GM23248 (cell line): ENCODE measurements around the gene JAGN1.
"Not testable (repeated sequence)": the region's sequence is repeated elsewhere in the genome, so short reads cannot be mapped to it uniquely, and the experiment has no call there.

Experiments
- EZH2 ChIP-seq: fragments of 200-600 bp; sonication (generic); IDR thresholded peaks from 2 replicates; pipeline ENCODE4 v1.6.1; 2018; ENCODE audit warnings: antibody characterized with exemption, mild to moderate bottlenecking; ENCODE audit not compliant: insufficient read depth, poor library complexity, severe bottlenecking
- EZH2phosphoT487 ChIP-seq: fragments of 200-600 bp; sonication (generic); IDR thresholded peaks from 2 replicates; pipeline ENCODE4 v1.6.1; 2018; ENCODE audit warnings: antibody characterized with exemption, moderate library complexity, mild to moderate bottlenecking, low read depth; ENCODE audit not compliant: insufficient read depth

DNA sequence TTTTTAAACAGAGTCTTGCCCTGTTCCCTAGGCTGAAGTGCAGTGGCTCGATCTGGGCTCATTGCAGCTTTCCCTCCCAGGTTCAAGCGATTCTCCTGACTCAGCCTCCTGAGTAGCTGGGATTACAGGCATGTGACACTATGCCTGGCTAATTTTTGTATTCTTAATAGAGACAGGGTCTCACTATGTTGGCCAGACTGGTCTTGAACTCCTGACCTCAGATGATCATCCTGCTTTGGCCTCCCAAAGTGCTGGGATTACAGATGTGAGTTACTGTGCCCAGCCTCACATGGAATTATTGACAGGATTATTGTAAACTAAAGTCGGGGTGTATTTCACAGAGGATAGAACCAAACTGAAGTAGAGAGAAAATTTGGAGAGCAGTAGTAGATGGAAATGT lies 5.3 kb downstream of the JAGN1 start:
- not testable (repeated sequence) for TF ChIP-seq EZH2, EZH2phosphoT487
